WTC11 (cell line): ENCODE results near the gene NFU1.

ENCODE experiments used
- ELF4 ChIP-seq: sonication (generic); formaldehyde crosslinking; IDR thresholded peaks from 2 replicates; pipeline ENCODE4 v1.8.1; 2022; ENCODE audit warnings: low read depth, mild to moderate bottlenecking, moderate library complexity, missing genetic modification reagents
- NR2C2 ChIP-seq: sonication (generic); formaldehyde crosslinking; IDR thresholded peaks from 2 replicates; pipeline ENCODE4 v1.8.0; 2022; ENCODE audit warnings: mild to moderate bottlenecking, missing genetic modification reagents
- RELA ChIP-seq: sonication (generic); formaldehyde crosslinking; IDR thresholded peaks from 2 replicates; pipeline ENCODE4 v1.8.1; 2022; ENCODE audit warnings: missing genetic modification reagents, mild to moderate bottlenecking, borderline replicate concordance
- SMAD3 ChIP-seq: sonication (generic); formaldehyde crosslinking; IDR thresholded peaks from 2 replicates; pipeline ENCODE4 v1.8.0; 2022; ENCODE audit warnings: missing genetic modification reagents, mild to moderate bottlenecking, borderline replicate concordance
- ZNF121 ChIP-seq: sonication (generic); formaldehyde crosslinking; IDR thresholded peaks from 2 replicates; pipeline ENCODE4 v1.8.0; 2023; ENCODE audit warnings: missing genetic modification reagents
- ZNF396 ChIP-seq: fragments of 250-450 bp; sonication (Bioruptor Pico); IDR thresholded peaks from 2 replicates; pipeline ENCODE4 v1.8.0; 2021; ENCODE audit warnings: mild to moderate bottlenecking, moderate library complexity, borderline replicate concordance
- ZNF416 ChIP-seq: fragments of 250-450 bp; sonication (Bioruptor Pico); IDR thresholded peaks from 2 replicates; pipeline ENCODE4 v1.9.0; 2021; ENCODE audit warnings: mild to moderate bottlenecking, inconsistent platforms
- TF ChIP-seq, protein P1 (sequence below): fragments of 200-600 bp; IDR thresholded peaks from 2 replicates; pipeline ENCODE4 v1.8.0; 2022; ENCODE audit warnings: antibody characterized with exemption
- TF ChIP-seq, protein P2 (sequence below): sonication (generic); formaldehyde crosslinking; conservative IDR thresholded peaks from 2 replicates; pipeline ENCODE4 v1.8.1; 2023; ENCODE audit warnings: mild to moderate bottlenecking, low read depth, missing genetic modification reagents, moderate library complexity
- TF ChIP-seq, protein P3 (sequence below): sonication (generic); formaldehyde crosslinking; IDR thresholded peaks from 2 replicates; pipeline ENCODE4 v1.8.1; 2022; ENCODE audit warnings: mild to moderate bottlenecking, moderate library complexity, missing genetic modification reagents
- TF ChIP-seq, protein P4 (sequence below): sonication (generic); formaldehyde crosslinking; IDR thresholded peaks from 2 replicates; pipeline ENCODE4 v1.8.1; 2022; ENCODE audit warnings: low read depth, missing genetic modification reagents, borderline replicate concordance
- TF ChIP-seq, protein P5 (sequence below): sonication (generic); formaldehyde crosslinking; IDR thresholded peaks from 2 replicates; pipeline ENCODE4 v1.8.1; 2022; ENCODE audit warnings: missing genetic modification reagents, borderline replicate concordance
- TF ChIP-seq, protein P6 (sequence below): sonication (generic); formaldehyde crosslinking; IDR thresholded peaks from 2 replicates; pipeline ENCODE4 v1.8.1; 2022; ENCODE audit warnings: mild to moderate bottlenecking, missing genetic modification reagents, moderate library complexity, borderline replicate concordance

DNA sequence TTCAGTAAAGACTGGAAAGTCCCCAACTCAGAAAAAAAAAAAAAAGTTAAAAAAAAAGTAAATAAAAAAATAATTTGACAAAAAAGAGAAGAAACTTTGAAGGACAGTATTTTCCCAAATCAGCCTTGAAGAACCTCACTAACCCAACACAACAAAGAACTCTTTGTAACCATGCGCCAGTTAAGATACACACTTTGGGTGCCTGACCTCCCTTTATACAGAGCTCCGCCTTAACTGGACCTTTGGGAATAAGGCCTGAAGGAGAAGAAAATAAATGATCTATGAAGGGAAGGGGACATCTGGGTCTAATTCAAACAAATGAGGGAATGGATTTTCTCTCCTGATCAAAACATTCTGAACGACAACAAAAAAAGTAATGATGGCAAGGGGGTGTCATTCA, 48.0 kb downstream of the NFU1 start:
- TF ChIP-seq, protein P1, sequence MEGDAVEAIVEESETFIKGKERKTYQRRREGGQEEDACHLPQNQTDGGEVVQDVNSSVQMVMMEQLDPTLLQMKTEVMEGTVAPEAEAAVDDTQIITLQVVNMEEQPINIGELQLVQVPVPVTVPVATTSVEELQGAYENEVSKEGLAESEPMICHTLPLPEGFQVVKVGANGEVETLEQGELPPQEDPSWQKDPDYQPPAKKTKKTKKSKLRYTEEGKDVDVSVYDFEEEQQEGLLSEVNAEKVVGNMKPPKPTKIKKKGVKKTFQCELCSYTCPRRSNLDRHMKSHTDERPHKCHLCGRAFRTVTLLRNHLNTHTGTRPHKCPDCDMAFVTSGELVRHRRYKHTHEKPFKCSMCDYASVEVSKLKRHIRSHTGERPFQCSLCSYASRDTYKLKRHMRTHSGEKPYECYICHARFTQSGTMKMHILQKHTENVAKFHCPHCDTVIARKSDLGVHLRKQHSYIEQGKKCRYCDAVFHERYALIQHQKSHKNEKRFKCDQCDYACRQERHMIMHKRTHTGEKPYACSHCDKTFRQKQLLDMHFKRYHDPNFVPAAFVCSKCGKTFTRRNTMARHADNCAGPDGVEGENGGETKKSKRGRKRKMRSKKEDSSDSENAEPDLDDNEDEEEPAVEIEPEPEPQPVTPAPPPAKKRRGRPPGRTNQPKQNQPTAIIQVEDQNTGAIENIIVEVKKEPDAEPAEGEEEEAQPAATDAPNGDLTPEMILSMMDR, result no peak
- TF ChIP-seq, protein P2, sequence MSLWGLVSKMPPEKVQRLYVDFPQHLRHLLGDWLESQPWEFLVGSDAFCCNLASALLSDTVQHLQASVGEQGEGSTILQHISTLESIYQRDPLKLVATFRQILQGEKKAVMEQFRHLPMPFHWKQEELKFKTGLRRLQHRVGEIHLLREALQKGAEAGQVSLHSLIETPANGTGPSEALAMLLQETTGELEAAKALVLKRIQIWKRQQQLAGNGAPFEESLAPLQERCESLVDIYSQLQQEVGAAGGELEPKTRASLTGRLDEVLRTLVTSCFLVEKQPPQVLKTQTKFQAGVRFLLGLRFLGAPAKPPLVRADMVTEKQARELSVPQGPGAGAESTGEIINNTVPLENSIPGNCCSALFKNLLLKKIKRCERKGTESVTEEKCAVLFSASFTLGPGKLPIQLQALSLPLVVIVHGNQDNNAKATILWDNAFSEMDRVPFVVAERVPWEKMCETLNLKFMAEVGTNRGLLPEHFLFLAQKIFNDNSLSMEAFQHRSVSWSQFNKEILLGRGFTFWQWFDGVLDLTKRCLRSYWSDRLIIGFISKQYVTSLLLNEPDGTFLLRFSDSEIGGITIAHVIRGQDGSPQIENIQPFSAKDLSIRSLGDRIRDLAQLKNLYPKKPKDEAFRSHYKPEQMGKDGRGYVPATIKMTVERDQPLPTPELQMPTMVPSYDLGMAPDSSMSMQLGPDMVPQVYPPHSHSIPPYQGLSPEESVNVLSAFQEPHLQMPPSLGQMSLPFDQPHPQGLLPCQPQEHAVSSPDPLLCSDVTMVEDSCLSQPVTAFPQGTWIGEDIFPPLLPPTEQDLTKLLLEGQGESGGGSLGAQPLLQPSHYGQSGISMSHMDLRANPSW, result no peak
- TF ChIP-seq, protein P3, sequence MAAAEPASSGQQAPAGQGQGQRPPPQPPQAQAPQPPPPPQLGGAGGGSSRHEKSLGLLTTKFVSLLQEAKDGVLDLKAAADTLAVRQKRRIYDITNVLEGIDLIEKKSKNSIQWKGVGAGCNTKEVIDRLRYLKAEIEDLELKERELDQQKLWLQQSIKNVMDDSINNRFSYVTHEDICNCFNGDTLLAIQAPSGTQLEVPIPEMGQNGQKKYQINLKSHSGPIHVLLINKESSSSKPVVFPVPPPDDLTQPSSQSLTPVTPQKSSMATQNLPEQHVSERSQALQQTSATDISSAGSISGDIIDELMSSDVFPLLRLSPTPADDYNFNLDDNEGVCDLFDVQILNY (CRISPR knock-in tag), result no peak
- TF ChIP-seq RELA (CRISPR knock-in tag) (no peak), ZNF121 (CRISPR knock-in tag) (no peak), ELF4 (CRISPR knock-in tag) (no peak), SMAD3 (CRISPR knock-in tag) (no peak), ZNF396 (no peak), NR2C2 (CRISPR knock-in tag) (no peak), ZNF416 (no peak)
- TF ChIP-seq, protein P4, sequence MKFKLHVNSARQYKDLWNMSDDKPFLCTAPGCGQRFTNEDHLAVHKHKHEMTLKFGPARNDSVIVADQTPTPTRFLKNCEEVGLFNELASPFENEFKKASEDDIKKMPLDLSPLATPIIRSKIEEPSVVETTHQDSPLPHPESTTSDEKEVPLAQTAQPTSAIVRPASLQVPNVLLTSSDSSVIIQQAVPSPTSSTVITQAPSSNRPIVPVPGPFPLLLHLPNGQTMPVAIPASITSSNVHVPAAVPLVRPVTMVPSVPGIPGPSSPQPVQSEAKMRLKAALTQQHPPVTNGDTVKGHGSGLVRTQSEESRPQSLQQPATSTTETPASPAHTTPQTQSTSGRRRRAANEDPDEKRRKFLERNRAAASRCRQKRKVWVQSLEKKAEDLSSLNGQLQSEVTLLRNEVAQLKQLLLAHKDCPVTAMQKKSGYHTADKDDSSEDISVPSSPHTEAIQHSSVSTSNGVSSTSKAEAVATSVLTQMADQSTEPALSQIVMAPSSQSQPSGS, result no peak
- TF ChIP-seq, protein P5, sequence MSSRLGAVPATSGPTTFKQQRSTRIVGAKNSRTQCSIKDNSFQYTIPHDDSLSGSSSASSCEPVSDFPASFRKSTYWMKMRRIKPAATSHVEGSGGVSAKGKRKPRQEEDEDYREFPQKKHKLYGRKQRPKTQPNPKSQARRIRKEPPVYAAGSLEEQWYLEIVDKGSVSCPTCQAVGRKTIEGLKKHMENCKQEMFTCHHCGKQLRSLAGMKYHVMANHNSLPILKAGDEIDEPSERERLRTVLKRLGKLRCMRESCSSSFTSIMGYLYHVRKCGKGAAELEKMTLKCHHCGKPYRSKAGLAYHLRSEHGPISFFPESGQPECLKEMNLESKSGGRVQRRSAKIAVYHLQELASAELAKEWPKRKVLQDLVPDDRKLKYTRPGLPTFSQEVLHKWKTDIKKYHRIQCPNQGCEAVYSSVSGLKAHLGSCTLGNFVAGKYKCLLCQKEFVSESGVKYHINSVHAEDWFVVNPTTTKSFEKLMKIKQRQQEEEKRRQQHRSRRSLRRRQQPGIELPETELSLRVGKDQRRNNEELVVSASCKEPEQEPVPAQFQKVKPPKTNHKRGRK (CRISPR knock-in tag), result no peak
- TF ChIP-seq, protein P6, sequence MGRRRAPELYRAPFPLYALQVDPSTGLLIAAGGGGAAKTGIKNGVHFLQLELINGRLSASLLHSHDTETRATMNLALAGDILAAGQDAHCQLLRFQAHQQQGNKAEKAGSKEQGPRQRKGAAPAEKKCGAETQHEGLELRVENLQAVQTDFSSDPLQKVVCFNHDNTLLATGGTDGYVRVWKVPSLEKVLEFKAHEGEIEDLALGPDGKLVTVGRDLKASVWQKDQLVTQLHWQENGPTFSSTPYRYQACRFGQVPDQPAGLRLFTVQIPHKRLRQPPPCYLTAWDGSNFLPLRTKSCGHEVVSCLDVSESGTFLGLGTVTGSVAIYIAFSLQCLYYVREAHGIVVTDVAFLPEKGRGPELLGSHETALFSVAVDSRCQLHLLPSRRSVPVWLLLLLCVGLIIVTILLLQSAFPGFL (CRISPR knock-in tag), result no peak
